Neural cell (in vitro differentiated cells): ENCODE results near the gene NUDT1. TPM values are rescaled to one million over a fixed set of nuclear protein-coding genes. Genes with fewer than 3 reads are reported as not detected.

Experiments used
- H2AFZ ChIP-seq: fragments of 200-600, 300-800 bp; sonication (generic), shearing (Covaris generic); 2 replicates; pipeline ENCODE4 v1.6.0; 2014; ENCODE audit warnings: low read depth, mild to moderate bottlenecking, antibody characterized with exemption, low read length, moderate library complexity
- H3F3A ChIP-seq: fragments of 200-600 bp; shearing (Covaris generic); 2 replicates; pipeline ENCODE4 v1.6.1; 2016; ENCODE audit warnings: mild to moderate bottlenecking, moderate library complexity, mixed read lengths, antibody characterized with exemption, low read length; ENCODE audit not compliant: insufficient read depth, poor library complexity, severe bottlenecking
- H3K27ac ChIP-seq: fragments of 200-600, 300-800 bp; sonication (generic), shearing (Covaris generic); 2 replicates; pipeline ENCODE4 v1.5.1; 2014; ENCODE audit warnings: mild to moderate bottlenecking, low read length, moderate library complexity
- H3K27me3 ChIP-seq: fragments of 300-800, 200-600 bp; sonication (generic), shearing (Covaris generic); 2 replicates; pipeline ENCODE4 v1.6.0; 2014; ENCODE audit warnings: mild to moderate bottlenecking, low read depth, low read length, moderate library complexity; ENCODE audit not compliant: insufficient read depth
- H3K36me3 ChIP-seq: fragments of 300-800, 200-600 bp; sonication (generic), shearing (Covaris generic); 2 replicates; pipeline ENCODE4 v1.5.1; 2014; ENCODE audit warnings: mild to moderate bottlenecking, antibody characterized with exemption, low read length, moderate library complexity; ENCODE audit not compliant: insufficient read depth
- H3K4me2 ChIP-seq: fragments of 300-800, 200-600 bp; sonication (generic), shearing (Covaris generic); 2 replicates; pipeline ENCODE4 v1.6.0; 2014; ENCODE audit warnings: mild to moderate bottlenecking, low read length
- H3K4me3 ChIP-seq: fragments of 300-800, 200-600 bp; sonication (generic), shearing (Covaris generic); 2 replicates; pipeline ENCODE4 v1.5.1; 2014; ENCODE audit warnings: mild to moderate bottlenecking, low read length, moderate library complexity
- H3K79me2 ChIP-seq: fragments of 200-600 bp; shearing (Covaris generic); replicated peaks from 2 replicates; pipeline ENCODE4 v1.6.0; 2014; ENCODE audit warnings: mild to moderate bottlenecking, low read length, moderate library complexity; ENCODE audit not compliant: insufficient read depth
- H3K9ac ChIP-seq: fragments of 300-800, 200-600 bp; sonication (generic), shearing (Covaris generic); 2 replicates; pipeline ENCODE4 v1.6.1; 2016; ENCODE audit warnings: mild to moderate bottlenecking, low read length, mixed read lengths
- H3K9me2 ChIP-seq: fragments of 200-600 bp; shearing (Covaris generic); 2 replicates; pipeline ENCODE4 v1.6.1; 2016; ENCODE audit warnings: mild to moderate bottlenecking, low read length, mixed read lengths; ENCODE audit not compliant: insufficient read depth
- H3K9me3 ChIP-seq: fragments of 200-600, 300-800 bp; sonication (generic), shearing (Covaris generic); 2 replicates; pipeline ENCODE4 v1.6.1; 2016; ENCODE audit warnings: mild to moderate bottlenecking, mixed run types, low read length, moderate library complexity, mixed read lengths
- H4K20me1 ChIP-seq: fragments of 200-600 bp; shearing (Covaris generic); 2 replicates; pipeline ENCODE4 v1.6.1; 2016; ENCODE audit warnings: mild to moderate bottlenecking, mixed run types; ENCODE audit not compliant: insufficient read depth
- CTCF ChIP-seq: fragments of 450-650 bp; IDR thresholded peaks from 2 replicates; pipeline ENCODE4 v1.5.1; 2014; ENCODE audit warnings: antibody characterized with exemption, mild to moderate bottlenecking, moderate library complexity; ENCODE audit not compliant: poor library complexity, severe bottlenecking
- EP300 ChIP-seq: fragments of 450-650 bp; conservative IDR thresholded peaks from 2 replicates; pipeline ENCODE4 v1.6.1; 2014; ENCODE audit warnings: antibody characterized with exemption, mild to moderate bottlenecking, moderate library complexity; ENCODE audit not compliant: poor library complexity, severe bottlenecking
- EZH2 ChIP-seq: fragments of 200-600, 300-800 bp; shearing (Covaris generic), sonication (generic); IDR thresholded peaks from 2 replicates; pipeline ENCODE4 v1.6.1; 2014; ENCODE audit warnings: antibody characterized with exemption, low read length, borderline replicate concordance, mild to moderate bottlenecking; ENCODE audit not compliant: insufficient read depth, poor library complexity, severe bottlenecking
- MXI1 ChIP-seq: fragments of 450-650 bp; conservative IDR thresholded peaks from 2 replicates; pipeline ENCODE4 v1.6.1; 2014; ENCODE audit warnings: antibody characterized with exemption, mild to moderate bottlenecking; ENCODE audit not compliant: poor library complexity, severe bottlenecking
- POLR2AphosphoS5 ChIP-seq: IDR thresholded peaks from 2 replicates; pipeline ENCODE4 v1.6.1; 2012
- RAD21 ChIP-seq: fragments of 450-650 bp; conservative IDR thresholded peaks from 2 replicates; pipeline ENCODE4 v1.6.1; 2014; ENCODE audit warnings: antibody characterized with exemption, mild to moderate bottlenecking, moderate library complexity
- SMC3 ChIP-seq: fragments of 450-650 bp; conservative IDR thresholded peaks from 2 replicates; pipeline ENCODE4 v1.6.1; 2014; ENCODE audit warnings: antibody characterized with exemption, mild to moderate bottlenecking, moderate library complexity; ENCODE audit not compliant: poor library complexity
- TAF1 ChIP-seq: IDR thresholded peaks from 2 replicates; pipeline ENCODE4 v1.6.1; 2012; ENCODE audit warnings: low read depth
- polyA plus RNA-seq: library from polyadenylated mRNA; depleted of rRNA; stranded (reverse); fragments of >200 nt; gene quantifications from 2 replicates; pipeline ENCODE4 v1.2.3, GENCODE V29; 2014
- TF ChIP-seq, protein P1 (sequence below): IDR thresholded peaks from 2 replicates; pipeline ENCODE4 v1.6.1; 2012; ENCODE audit warnings: borderline replicate concordance

NUDT1 gene
- polyA plus RNA-seq, 1 donor from 2014 or later = 67.8 TPM

DNA sequence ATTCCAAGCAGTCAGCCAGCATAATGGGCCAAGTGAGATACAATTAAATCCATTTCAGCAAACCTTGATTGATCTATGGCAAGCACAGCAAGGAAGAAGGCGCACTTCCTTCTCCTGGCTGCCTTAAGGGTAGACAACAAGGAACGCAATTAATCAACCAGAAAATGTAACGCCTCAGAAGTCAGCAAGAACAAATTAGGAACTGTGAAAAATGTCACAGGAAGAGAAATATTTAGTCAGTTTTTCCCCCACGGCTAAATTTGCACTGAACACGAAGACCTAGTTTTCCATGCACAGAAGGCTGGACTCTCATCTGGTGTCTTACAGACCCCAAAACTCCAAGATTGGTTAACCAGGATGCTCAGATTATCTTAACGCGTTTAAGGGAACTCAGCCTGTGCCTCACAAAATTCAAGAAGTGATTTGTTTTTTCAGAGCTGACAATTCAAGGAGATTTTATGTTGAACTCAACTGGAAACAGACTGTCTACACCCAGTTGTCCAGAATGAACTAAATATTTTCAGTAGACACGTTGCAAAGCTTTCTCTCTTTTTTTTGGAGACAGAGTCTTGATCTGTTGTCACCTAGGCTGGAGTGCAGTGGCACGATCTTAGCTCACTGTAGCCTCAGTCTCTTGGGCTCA is 58.0 kb downstream of the NUDT1 start:
- H4K20me1 ChIP-seq = no peaks in the 10 kb centered on the region
- H2AFZ ChIP-seq = no peak overlapping the region
- H3K4me3 ChIP-seq = no peak overlapping the region
- TF ChIP-seq SMC3 = no peak
- TF ChIP-seq, protein P1, sequence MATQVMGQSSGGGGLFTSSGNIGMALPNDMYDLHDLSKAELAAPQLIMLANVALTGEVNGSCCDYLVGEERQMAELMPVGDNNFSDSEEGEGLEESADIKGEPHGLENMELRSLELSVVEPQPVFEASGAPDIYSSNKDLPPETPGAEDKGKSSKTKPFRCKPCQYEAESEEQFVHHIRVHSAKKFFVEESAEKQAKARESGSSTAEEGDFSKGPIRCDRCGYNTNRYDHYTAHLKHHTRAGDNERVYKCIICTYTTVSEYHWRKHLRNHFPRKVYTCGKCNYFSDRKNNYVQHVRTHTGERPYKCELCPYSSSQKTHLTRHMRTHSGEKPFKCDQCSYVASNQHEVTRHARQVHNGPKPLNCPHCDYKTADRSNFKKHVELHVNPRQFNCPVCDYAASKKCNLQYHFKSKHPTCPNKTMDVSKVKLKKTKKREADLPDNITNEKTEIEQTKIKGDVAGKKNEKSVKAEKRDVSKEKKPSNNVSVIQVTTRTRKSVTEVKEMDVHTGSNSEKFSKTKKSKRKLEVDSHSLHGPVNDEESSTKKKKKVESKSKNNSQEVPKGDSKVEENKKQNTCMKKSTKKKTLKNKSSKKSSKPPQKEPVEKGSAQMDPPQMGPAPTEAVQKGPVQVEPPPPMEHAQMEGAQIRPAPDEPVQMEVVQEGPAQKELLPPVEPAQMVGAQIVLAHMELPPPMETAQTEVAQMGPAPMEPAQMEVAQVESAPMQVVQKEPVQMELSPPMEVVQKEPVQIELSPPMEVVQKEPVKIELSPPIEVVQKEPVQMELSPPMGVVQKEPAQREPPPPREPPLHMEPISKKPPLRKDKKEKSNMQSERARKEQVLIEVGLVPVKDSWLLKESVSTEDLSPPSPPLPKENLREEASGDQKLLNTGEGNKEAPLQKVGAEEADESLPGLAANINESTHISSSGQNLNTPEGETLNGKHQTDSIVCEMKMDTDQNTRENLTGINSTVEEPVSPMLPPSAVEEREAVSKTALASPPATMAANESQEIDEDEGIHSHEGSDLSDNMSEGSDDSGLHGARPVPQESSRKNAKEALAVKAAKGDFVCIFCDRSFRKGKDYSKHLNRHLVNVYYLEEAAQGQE = no peak
- TF ChIP-seq TAF1 = no peak
- TF ChIP-seq CTCF = no peak
- TF ChIP-seq MXI1 = no peak
- TF ChIP-seq EP300 = no peak
- no peak for TF ChIP-seq POLR2AphosphoS5
- no peak for TF ChIP-seq EZH2
- TF ChIP-seq RAD21 = no peak
- no peaks in the 10 kb centered on the region for H3K36me3 ChIP-seq
- H3K4me2 ChIP-seq = no peak overlapping the region
- no peak overlapping the region for H3K27ac ChIP-seq
- H3K9me3 ChIP-seq = no peaks in the 10 kb centered on the region
- no peaks in the 10 kb centered on the region for H3K79me2 ChIP-seq
- H3K9ac ChIP-seq = no peak overlapping the region
- H3K27me3 ChIP-seq = no peaks in the 10 kb centered on the region
- no peaks in the 10 kb centered on the region for H3F3A ChIP-seq
- no peaks in the 10 kb centered on the region for H3K9me2 ChIP-seq

Other genes with a start within 250 kb of the NUDT1 start
- gene MAD1L1, start 9.3 kb upstream of the NUDT1 start, polyA plus RNA-seq = 31.4 and 59.7 TPM in 2 replicates
- 20.2 and 21.4 TPM in 2 replicates for gene MRM2, start within 50 bp of the NUDT1 start, polyA plus RNA-seq
- gene SNX8, start 72.2 kb downstream of the NUDT1 start, polyA plus RNA-seq = 4.4 and 5.7 TPM in 2 replicates
- 65.1 and 73.7 TPM in 2 replicates for gene EIF3B, start 112.6 kb downstream of the NUDT1 start, polyA plus RNA-seq
- 6.4 and 8.6 TPM in 2 replicates for gene CHST12, start 161.4 kb downstream of the NUDT1 start, polyA plus RNA-seq
- not detected in 2 replicates for gene GRIFIN, start 234.2 kb downstream of the NUDT1 start, polyA plus RNA-seq